Uterus (tissue), 4 donors: ENCODE data around the gene PNPLA8. TPM values are rescaled to one million over a fixed set of nuclear protein-coding genes. Genes with fewer than 3 reads are reported as not detected.

Source experiments
- DNase-seq, 2 donors: peaks; one replicate each; pipeline ENCODE4 v3.0.0-alpha.2; 2019 to 2020
- H3K27ac ChIP-seq, 2 donors: fragments of 200-600 bp; sonication (generic); 1 replicate in 1 of 2; 2 replicates in 1 of 2; pipeline ENCODE4 v1.5.1; 2016 to 2018
- H3K27me3 ChIP-seq, 2 donors: fragments of 200-600 bp; sonication (generic); one replicate each; pipeline ENCODE4 v1.5.1; 2018 to 2019; ENCODE audit warnings: control low read depth in 1 of 2
- H3K36me3 ChIP-seq, 2 donors: fragments of 200-600 bp; sonication (generic); one replicate each; pipeline ENCODE4 v1.5.1; 2019; ENCODE audit warnings: control low read depth in 1 of 2
- H3K4me1 ChIP-seq, 2 donors: fragments of 200-600 bp; sonication (generic); one replicate each; pipeline ENCODE4 v1.5.1; 2018 to 2019; ENCODE audit warnings: control low read depth in 1 of 2
- H3K4me3 ChIP-seq, 2 donors: fragments of 200-600 bp; sonication (generic); 1 replicate in 1 of 2; 2 replicates in 1 of 2; pipeline ENCODE4 v1.5.1; 2018 to 2019; ENCODE audit warnings: mild to moderate bottlenecking in 1 of 2
- H3K9me3 ChIP-seq, 2 donors: fragments of 200-600 bp; sonication (generic); one replicate each; pipeline ENCODE4 v1.5.1; 2019; ENCODE audit warnings: control low read depth in 1 of 2
- POLR2A ChIP-seq, 2 donors: fragments of 450-650 bp; IDR thresholded peaks; one replicate each; pipeline ENCODE4 v1.6.1; 2016; ENCODE audit warnings: antibody characterized with exemption in 2 of 2, mild to moderate bottlenecking in 1 of 2, moderate library complexity in 1 of 2
- intact Hi-C: fragments of 100-400 bp; cut with DNase I; formaldehyde crosslinking; loops from one replicate; pipeline ENCODE4 v1.15.1; 2023; ENCODE audit warnings: low total_unique reads
- total RNA-seq, 4 donors: library from RNA; depleted of rRNA in 3 of 4; stranded (reverse); fragments of >200 nt in 3 of 4; gene quantifications; one replicate each; pipeline versions ENCODE4 v1.1.0 to v1.2.4, GENCODE V29; 2014 to 2023
- TF ChIP-seq, protein P1 (sequence below), 4 experiments: fragments of 200-600 bp in 2 of 4; fragments of 450-650 bp in 2 of 4; sonication (generic) in 2 of 4; IDR thresholded peaks; one replicate each; pipeline ENCODE4 v1.5.1; 2016 to 2019; ENCODE audit warnings: antibody characterized with exemption in 4 of 4, mild to moderate bottlenecking in 2 of 4, moderate library complexity in 1 of 4
- donor health status: DM: yes; HTN: yes; CAD: no.

The PNPLA8 gene
- total RNA-seq, 4 donors from 2014 or later, result 31.4 to 57.1 (median 46.7) TPM

DNA sequence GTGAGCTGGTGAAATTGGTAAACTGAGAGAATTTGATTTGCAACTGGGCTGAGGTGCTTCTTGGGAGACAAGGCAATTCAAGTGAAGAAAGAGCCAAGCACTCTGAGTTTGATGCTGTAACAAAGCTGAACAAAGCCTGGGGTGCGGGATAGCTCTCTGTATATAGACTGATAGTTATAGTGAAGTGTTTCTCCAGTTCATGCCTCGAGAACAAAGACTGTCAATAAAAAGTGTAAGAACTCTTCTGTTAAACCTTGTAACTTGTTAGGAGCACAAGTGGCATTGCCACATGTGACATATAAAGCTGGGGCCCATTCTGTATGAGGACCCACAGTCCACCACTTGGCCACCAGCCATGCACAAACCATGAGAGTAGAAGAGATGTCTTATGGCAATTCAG is 11.3 kb upstream of the PNPLA8 start:
- H3K4me1 ChIP-seq, result no peaks in the 10 kb centered on the region
- intact Hi-C loops, result no loop called here
- H3K9me3 ChIP-seq, result no peaks in the 10 kb centered on the region
- no peaks in the 10 kb centered on the region for H3K27me3 ChIP-seq
- H3K27ac ChIP-seq, result no peak overlapping the region
- TF ChIP-seq POLR2A (IDR thresholded peaks at IDR 0.05), result no peak
- TF ChIP-seq, protein P1, sequence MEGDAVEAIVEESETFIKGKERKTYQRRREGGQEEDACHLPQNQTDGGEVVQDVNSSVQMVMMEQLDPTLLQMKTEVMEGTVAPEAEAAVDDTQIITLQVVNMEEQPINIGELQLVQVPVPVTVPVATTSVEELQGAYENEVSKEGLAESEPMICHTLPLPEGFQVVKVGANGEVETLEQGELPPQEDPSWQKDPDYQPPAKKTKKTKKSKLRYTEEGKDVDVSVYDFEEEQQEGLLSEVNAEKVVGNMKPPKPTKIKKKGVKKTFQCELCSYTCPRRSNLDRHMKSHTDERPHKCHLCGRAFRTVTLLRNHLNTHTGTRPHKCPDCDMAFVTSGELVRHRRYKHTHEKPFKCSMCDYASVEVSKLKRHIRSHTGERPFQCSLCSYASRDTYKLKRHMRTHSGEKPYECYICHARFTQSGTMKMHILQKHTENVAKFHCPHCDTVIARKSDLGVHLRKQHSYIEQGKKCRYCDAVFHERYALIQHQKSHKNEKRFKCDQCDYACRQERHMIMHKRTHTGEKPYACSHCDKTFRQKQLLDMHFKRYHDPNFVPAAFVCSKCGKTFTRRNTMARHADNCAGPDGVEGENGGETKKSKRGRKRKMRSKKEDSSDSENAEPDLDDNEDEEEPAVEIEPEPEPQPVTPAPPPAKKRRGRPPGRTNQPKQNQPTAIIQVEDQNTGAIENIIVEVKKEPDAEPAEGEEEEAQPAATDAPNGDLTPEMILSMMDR (IDR thresholded peaks at IDR 0.05), result no peak
- DNase-seq, result no peak
- no peak overlapping the region for H3K4me3 ChIP-seq
- no peaks in the 10 kb centered on the region for H3K36me3 ChIP-seq

DNA sequence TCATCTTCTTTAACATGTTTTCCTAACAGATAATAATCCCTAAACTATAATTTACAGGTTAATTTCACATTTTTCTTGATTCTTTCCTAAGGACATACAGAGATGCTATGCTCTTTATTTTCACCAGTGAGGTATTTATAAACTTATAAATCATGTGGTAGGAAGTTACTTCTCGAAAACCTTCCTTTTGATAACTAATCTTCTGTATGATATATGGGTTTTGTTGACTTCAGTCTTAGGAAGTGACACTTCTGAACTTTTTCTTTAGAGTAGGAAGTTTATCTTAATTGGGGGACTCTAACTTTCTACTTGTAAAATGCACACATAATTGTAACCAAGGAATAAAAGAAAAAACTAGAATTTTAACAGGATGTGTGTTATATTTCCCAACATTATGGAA is 9.8 kb upstream of the PNPLA8 start:
- intact Hi-C loops, result no loop called here
- no peaks in the 10 kb centered on the region for H3K9me3 ChIP-seq
- H3K36me3 ChIP-seq, result no peaks in the 10 kb centered on the region
- no peak overlapping the region for H3K27ac ChIP-seq
- no peak for DNase-seq
- TF ChIP-seq POLR2A (IDR thresholded peaks at IDR 0.05), result no peak
- H3K4me1 ChIP-seq, result no peaks in the 10 kb centered on the region
- H3K27me3 ChIP-seq, result no peaks in the 10 kb centered on the region
- no peak overlapping the region for H3K4me3 ChIP-seq

DNA sequence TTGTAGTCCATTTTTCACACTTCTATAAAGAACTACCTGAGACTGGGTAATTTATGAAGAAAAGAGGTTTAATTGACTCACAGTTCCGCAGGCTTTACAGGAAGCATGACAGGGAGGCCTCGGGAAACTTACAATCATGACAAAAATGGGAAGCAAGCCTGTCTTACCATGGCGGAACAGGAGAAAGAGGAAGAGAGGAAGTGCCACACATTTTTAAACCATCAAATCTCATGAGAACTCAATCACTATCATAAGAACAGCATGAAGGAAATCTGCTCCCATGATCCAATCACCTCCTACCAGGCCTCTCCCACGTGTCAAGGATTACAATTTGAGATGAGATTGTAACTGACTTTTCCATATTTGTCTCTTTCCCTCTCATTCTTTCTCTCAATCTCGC is 9.3 kb upstream of the PNPLA8 start:
- H3K4me3 ChIP-seq, result no peak overlapping the region
- H3K36me3 ChIP-seq, result no peaks in the 10 kb centered on the region
- no peaks in the 10 kb centered on the region for H3K4me1 ChIP-seq
- intact Hi-C loops, result no loop called here
- H3K27ac ChIP-seq, result no peak overlapping the region
- DNase-seq, result no peak
- no peaks in the 10 kb centered on the region for H3K9me3 ChIP-seq
- H3K27me3 ChIP-seq, result no peaks in the 10 kb centered on the region
- no peak for TF ChIP-seq POLR2A (IDR thresholded peaks at IDR 0.05)
- TF ChIP-seq, protein P1 (IDR thresholded peaks at IDR 0.05), result no peak

DNA sequence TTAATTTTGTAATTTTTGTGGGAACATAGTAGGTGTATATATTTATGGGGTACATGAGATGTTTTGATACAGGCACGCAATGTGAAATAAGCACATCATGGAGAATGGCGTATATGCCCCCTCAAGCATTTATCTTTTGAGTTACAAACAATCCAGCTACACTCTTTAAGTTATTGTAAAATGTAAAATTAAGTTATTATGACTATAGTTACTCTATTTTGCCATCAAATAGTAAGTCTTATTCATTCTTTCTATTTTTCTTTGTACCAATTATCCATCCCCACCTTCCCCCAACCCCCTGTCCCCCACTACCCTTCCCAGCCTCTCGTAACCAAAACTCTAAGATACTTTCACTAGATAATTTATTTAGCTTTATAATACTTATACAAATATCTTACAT is 7.8 kb upstream of the PNPLA8 start:
- Histone ChIP-seq H3K27ac (no peak overlapping the region), H3K4me1 (no peaks in the 10 kb centered on the region), H3K36me3 (no peaks in the 10 kb centered on the region), H3K27me3 (no peaks in the 10 kb centered on the region), H3K4me3 (no peak overlapping the region), H3K9me3 (no peaks in the 10 kb centered on the region)
- no peak for TF ChIP-seq POLR2A (IDR thresholded peaks at IDR 0.05)
- DNase-seq, result no peak
- intact Hi-C loops, result no loop called here

DNA sequence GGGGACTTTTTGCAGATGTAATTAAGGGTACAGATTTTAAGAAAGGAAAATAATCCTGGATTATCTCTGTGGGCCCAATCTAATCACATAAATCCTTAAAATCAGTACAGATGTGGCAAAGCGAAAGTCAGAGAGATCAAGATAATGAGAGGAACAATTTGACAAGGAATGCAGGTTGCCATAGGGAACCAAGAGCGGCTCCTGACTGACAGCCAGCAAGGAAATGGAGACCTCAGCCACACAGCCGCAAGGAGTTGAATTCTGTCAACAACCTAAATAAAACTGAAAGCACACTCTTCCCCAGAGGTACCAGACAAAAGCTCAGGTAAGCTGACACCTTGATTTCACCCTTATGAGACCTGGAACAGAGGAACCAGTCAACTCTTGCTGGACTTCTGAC is 3.4 kb upstream of the PNPLA8 start:
- no peak overlapping the region for H3K27ac ChIP-seq
- no peak for DNase-seq
- TF ChIP-seq POLR2A (IDR thresholded peaks at IDR 0.05), result no peak
- TF ChIP-seq, protein P1 (IDR thresholded peaks at IDR 0.05), result no peak
- H3K36me3 ChIP-seq, result no peaks in the 10 kb centered on the region
- H3K27me3 ChIP-seq, result no peaks in the 10 kb centered on the region
- intact Hi-C loops, result no loop called here
- H3K4me3 ChIP-seq, result no peak overlapping the region
- H3K9me3 ChIP-seq, result no peaks in the 10 kb centered on the region
- peaks cover 3 to 7% of the 10 kb centered on the region in 2 donors for H3K4me1 ChIP-seq

DNA sequence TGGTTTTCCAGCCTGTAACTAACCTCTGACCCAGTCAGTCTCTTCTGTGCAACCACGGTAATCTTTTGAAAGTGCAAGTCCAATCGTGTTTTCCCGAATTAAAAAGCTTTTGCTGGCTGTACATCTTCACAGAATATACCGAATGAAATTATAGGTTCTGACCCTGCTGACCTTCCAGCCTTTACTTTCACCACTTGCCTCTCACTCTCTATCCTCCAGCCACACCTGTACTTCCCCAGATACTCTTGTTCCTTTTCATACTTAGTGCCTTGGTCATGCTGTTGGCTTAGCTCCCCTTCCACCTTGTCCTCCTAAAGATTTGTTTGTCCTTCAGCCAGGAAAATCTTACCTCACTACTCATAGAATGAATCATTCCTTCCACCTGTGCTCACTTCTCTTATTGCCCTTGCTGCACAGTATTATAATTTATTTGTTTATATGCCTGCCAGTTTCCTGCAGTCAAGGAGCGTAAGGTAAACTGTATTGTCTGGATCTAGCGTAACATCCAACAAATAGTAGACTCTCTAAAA is 2.3 kb upstream of the PNPLA8 start:
- no peak overlapping the region for H3K4me3 ChIP-seq
- H3K4me1 ChIP-seq, result peaks cover 4 to 12% of the 10 kb centered on the region in 2 donors
- TF ChIP-seq, protein P1 (IDR thresholded peaks at IDR 0.05), result no peak
- intact Hi-C loops, result no loop called here
- DNase-seq, result no peak
- no peak overlapping the region for H3K27ac ChIP-seq
- H3K9me3 ChIP-seq, result no peaks in the 10 kb centered on the region
- H3K36me3 ChIP-seq, result no peaks in the 10 kb centered on the region
- H3K27me3 ChIP-seq, result no peaks in the 10 kb centered on the region
